Endothelial cell of umbilical vein (primary cell): ENCODE data around the gene SLC22A4. TPM values are rescaled to one million over a fixed set of nuclear protein-coding genes. Genes with fewer than 3 reads are reported as not detected.

Experiments
- BruUV-seq: library from RNA; stranded (reverse); fragments of 400-500 nt; replicated peaks from 2 replicates; lab custom pipeline; 2021; lab: Mats Ljungman, UMichigan
- CTCF ChIA-PET: fragments of 300-600, 350-600 bp; sonication (Branson Sonifier 250); formaldehyde crosslinking; loops from one replicate; lab custom pipeline; 2021; ENCODE audit warnings: antibody characterized with exemption, inconsistent platforms; lab: Charles Lee
- POLR2A ChIA-PET: fragments of 300-600, 350-600 bp; sonication (Branson Sonifier 250); formaldehyde crosslinking; loops from one replicate; lab custom pipeline; 2021; ENCODE audit warnings: antibody characterized with exemption, inconsistent platforms; lab: Charles Lee
- DNase-seq: peaks from one replicate; pipeline ENCODE4 v3.0.0-alpha.2; 2011; ENCODE audit warnings: low read depth, low spot score
- FAIRE-seq: peaks from 2 replicates; lab custom pipeline; 2011; peaks lifted over from hg19 to GRCh38; lab: Jason Lieb, UNC
- H2AFZ ChIP-seq: 2 replicates; pipeline ENCODE4 v1.6.0; 2012; ENCODE audit warnings: low read depth, low read length, control low read depth, inconsistent platforms
- H3K27ac ChIP-seq: 2 replicates; pipeline ENCODE4 v1.5.1; 2011; ENCODE audit warnings: low read depth, mild to moderate bottlenecking, control low read depth, low read length, moderate library complexity; ENCODE audit not compliant: insufficient read depth
- H3K27me3 ChIP-seq, 2 experiments: 2 replicates each; pipeline versions ENCODE4 v1.6.0 to v1.6.1; 2011; ENCODE audit warnings: low read length in 2 of 2, mixed read lengths in 1 of 2; ENCODE audit not compliant: control insufficient read depth in 2 of 2, insufficient read depth in 2 of 2
- H3K36me3 ChIP-seq, 2 experiments: 2 replicates in 1 of 2; 3 replicates in 1 of 2; pipeline ENCODE4 v1.5.1; 2011; ENCODE audit warnings: low read length in 2 of 2, mild to moderate bottlenecking in 1 of 2, moderate library complexity in 1 of 2; ENCODE audit not compliant: control insufficient read depth in 2 of 2, insufficient read depth in 2 of 2; ENCODE audit errors: extremely low read depth in 1 of 2
- H3K4me1 ChIP-seq: 3 replicates; pipeline ENCODE4 v1.5.1; 2011; ENCODE audit warnings: mild to moderate bottlenecking, low read length; ENCODE audit not compliant: control insufficient read depth, insufficient read depth; ENCODE audit errors: extremely low read depth
- H3K4me2 ChIP-seq: 2 replicates; pipeline ENCODE4 v1.6.1; 2011; ENCODE audit warnings: low read length, control low read depth, mixed read lengths; ENCODE audit not compliant: insufficient read depth
- H3K4me3 ChIP-seq, 3 experiments: fragments of 200-600 bp in 1 of 3; sonication (generic), shearing (Covaris generic) in 1 of 3; replicated peaks in 1 of 3; 2 replicates each; pipeline ENCODE4 v1.5.1; 2011 to 2016; ENCODE audit warnings: control low read depth in 3 of 3, low read length in 3 of 3, mild to moderate bottlenecking in 2 of 3, inconsistent platforms in 1 of 3, low read depth in 1 of 3, moderate library complexity in 1 of 3; ENCODE audit not compliant: insufficient read depth in 1 of 3
- H3K79me2 ChIP-seq: 2 replicates; pipeline ENCODE4 v1.6.0; 2012; ENCODE audit warnings: low read length, inconsistent platforms; ENCODE audit not compliant: control insufficient read depth, insufficient read depth
- H3K9ac ChIP-seq: replicated peaks from 2 replicates; pipeline ENCODE3; 2011; ENCODE audit warnings: low read length, control low read depth; ENCODE audit not compliant: insufficient read depth; ENCODE audit errors: extremely low read depth
- H3K9me1 ChIP-seq: replicated peaks from 3 replicates; pipeline ENCODE4 v1.6.0; 2011; ENCODE audit warnings: mild to moderate bottlenecking, low read length; ENCODE audit not compliant: control insufficient read depth, insufficient read depth; ENCODE audit errors: extremely low read depth
- H3K9me3 ChIP-seq: replicated peaks from 2 replicates; pipeline ENCODE4 v1.5.1; 2012; ENCODE audit warnings: low read length, inconsistent platforms; ENCODE audit not compliant: control insufficient read depth, insufficient read depth
- H4K20me1 ChIP-seq: replicated peaks from 2 replicates; pipeline ENCODE3; 2011; ENCODE audit warnings: mild to moderate bottlenecking, low read length; ENCODE audit not compliant: control insufficient read depth, insufficient read depth; ENCODE audit errors: extremely low read depth
- CTCF ChIP-seq, 2 donors: IDR thresholded peaks; 1 replicate in 1 of 2; 2 replicates in 1 of 2; pipeline ENCODE4 v1.5.1; 2011; ENCODE audit warnings: low read length in 2 of 2, mild to moderate bottlenecking in 2 of 2, moderate library complexity in 2 of 2, control low read depth in 1 of 2, inconsistent platforms in 1 of 2, low read depth in 1 of 2; ENCODE audit not compliant: insufficient read depth in 1 of 2; ENCODE audit errors: extremely low read depth in 1 of 2
- EZH2 ChIP-seq: IDR thresholded peaks from 2 replicates; pipeline ENCODE4 v1.6.1; 2012; ENCODE audit warnings: borderline replicate concordance, low read depth, mild to moderate bottlenecking, moderate library complexity, low read length, inconsistent platforms; ENCODE audit not compliant: severe bottlenecking
- FOS ChIP-seq: IDR thresholded peaks from 2 replicates; pipeline ENCODE4 v1.6.1; 2011; ENCODE audit warnings: mild to moderate bottlenecking, low read length, moderate library complexity, borderline replicate concordance; ENCODE audit not compliant: insufficient read depth
- GATA2 ChIP-seq: IDR thresholded peaks from 2 replicates; pipeline ENCODE4 v1.7.0; 2011; ENCODE audit warnings: low read depth, mild to moderate bottlenecking, moderate library complexity, mixed read lengths, low read length; ENCODE audit not compliant: insufficient read length, insufficient read depth
- JUN ChIP-seq: IDR thresholded peaks from 2 replicates; pipeline ENCODE4 v1.6.1; 2011; ENCODE audit warnings: borderline replicate concordance, low read depth; ENCODE audit not compliant: insufficient read length, insufficient read depth
- MAX ChIP-seq: IDR thresholded peaks from 2 replicates; pipeline ENCODE4 v1.6.1; 2011; ENCODE audit not compliant: insufficient read depth, insufficient read length
- MYC ChIP-seq: IDR thresholded peaks from one replicate; pipeline ENCODE4 v1.6.1; 2011; ENCODE audit warnings: mild to moderate bottlenecking, low read depth, low read length
- POLR2A ChIP-seq: IDR thresholded peaks from 2 replicates; pipeline ENCODE4 v1.6.1; 2012; ENCODE audit warnings: low read depth, mild to moderate bottlenecking, control low read depth, low read length
- POLR2AphosphoS5 ChIP-seq: IDR thresholded peaks from 2 replicates; pipeline ENCODE4 v1.6.1; 2012; ENCODE audit warnings: low read depth, mild to moderate bottlenecking, control low read depth, low read length, moderate library complexity; ENCODE audit not compliant: insufficient read depth
- dilution Hi-C: fragments of 300-500 bp; cut with MboI; formaldehyde crosslinking; loops from one replicate; pipeline ENCODE4 v1.15.0; 2019; ENCODE audit warnings: low sequenced_read_pairs; ENCODE audit not compliant: extremely low pct_ligation_motif_present
- intact Hi-C: fragments of 100-400 bp; cut with micrococcal nuclease; formaldehyde crosslinking; loops from one replicate; pipeline ENCODE4 v1.10.0; 2022
- polyA plus RNA-seq, 4 experiments: library from polyadenylated mRNA; depleted of rRNA in 3 of 4; stranded (reverse) in 3 of 4; unstranded in 1 of 4; fragments of >200 nt; gene quantifications; 2 replicates each; pipeline versions ENCODE4 v1.2.1 to v1.2.3, GENCODE V29; 2011 to 2012; ENCODE audit warnings: missing spikeins in 1 of 4
- total RNA-seq: library from RNA; stranded (reverse); gene quantifications from 2 replicates; pipeline ENCODE4 v1.2.3, GENCODE V29; 2021

SLC22A4 gene
- total and polyA plus RNA-seq, 2 donors (not counting 3 experiments of a cell fraction or from before 2014, with no cell fraction given), result 4.9 to 6.9 TPM

GRCh38 chr5:132256086-132256782, 38.0 kb upstream of the SLC22A4 start:
- POLR2A ChIA-PET, result no interaction called here
- BruUV-seq, result no TSS peak
- CTCF ChIA-PET, result interaction anchor here (1.6 to 1.7 kb wide), 2 partner anchors 18 kb away, joined by 10 to 11 read pairs; no protein-coding TSS in a partner anchor
- TF ChIP-seq CTCF (IDR thresholded peaks at IDR 0.05; ENCODE audit: extremely low read depth in 1 of 2, insufficient read depth in 1 of 2, low read depth in 1 of 2, low read length in 2 of 2) (no peak), FOS (no peak), MAX (no peak), POLR2A (no peak), MYC (no peak), EZH2 (no peak), GATA2 (no peak), JUN (no peak), POLR2AphosphoS5 (no peak)
- no peak overlapping the region for H3K4me2 ChIP-seq
- H3K9ac ChIP-seq, result no peak overlapping the region
- no peaks in the 10 kb centered on the region for H3K36me3 ChIP-seq
- no peaks in the 10 kb centered on the region for H3K9me1 ChIP-seq
- DNase-seq, result no peak
- dilution Hi-C loops (no loop called here), intact Hi-C loops (no loop called here)
- H3K79me2 ChIP-seq, result peaks cover 29% of the 10 kb centered on the region
- no peak for FAIRE-seq
- peaks cover 34% of the 10 kb centered on the region for H3K4me1 ChIP-seq
- no peaks in the 10 kb centered on the region for H3K9me3 ChIP-seq
- no peak overlapping the region for H3K4me3 ChIP-seq
- H4K20me1 ChIP-seq, result no peaks in the 10 kb centered on the region
- H3K27me3 ChIP-seq, result no peaks in the 10 kb centered on the region
- no peak overlapping the region for H3K27ac ChIP-seq
- no peak overlapping the region for H2AFZ ChIP-seq
